8988T (cell line): ENCODE data around the gene ZNF134.

ENCODE experiments used
- DNase-seq: peaks from one replicate; pipeline ENCODE4 v3.0.0; 2011

Gene ZNF134

GRCh38 chr19:57641715-57642234, 27.7 kb downstream of the ZNF134 start:
- DNase-seq: no peak

- no peak for DNase-seq
These were observed 28.5 kb downstream of the ZNF134 start for GRCh38 chr19:57642396-57643046.

GRCh38 chr19:57643734-57644133, 29.7 kb downstream of the ZNF134 start:
- no peak for DNase-seq

- no peak for DNase-seq
These were observed 34.4 kb downstream of the ZNF134 start for GRCh38 chr19:57648331-57649003.

- DNase-seq: no peak
These were observed 37.6 kb downstream of the ZNF134 start for GRCh38 chr19:57651654-57651996.

GRCh38 chr19:57653689-57654088, 39.6 kb downstream of the ZNF134 start:
- no peak for DNase-seq

- no peak for DNase-seq
These were observed 41.4 kb downstream of the ZNF134 start for GRCh38 chr19:57655443-57655842.

GRCh38 chr19:57656346-57656745, 42.3 kb downstream of the ZNF134 start:
- DNase-seq: no peak

GRCh38 chr19:57664269-57665127, 50.5 kb downstream of the ZNF134 start:
- DNase-seq: peak; percentile 40

- DNase-seq: no peak
These were observed 51.3 kb downstream of the ZNF134 start for GRCh38 chr19:57665261-57665806.

GRCh38 chr19:57667228-57667627, 53.2 kb downstream of the ZNF134 start:
- DNase-seq: no peak

- DNase-seq: no peak
These were observed 54.6 kb downstream of the ZNF134 start, which contains the start of gene ZSCAN4 for GRCh38 chr19:57668635-57669034. TSS of gene ZSCAN4 (plus strand) at chr19:57668935. CDS start at chr19:57676146, 7,211 bp downstream.

GRCh38 chr19:57671124-57671895, 57.3 kb downstream of the ZNF134 start:
- no peak for DNase-seq

- no peak for DNase-seq
These were observed 58.4 kb downstream of the ZNF134 start for GRCh38 chr19:57672466-57672865.
